ENCODE measurements around the gene ADGRL2.

The ADGRL2 gene

DNA sequence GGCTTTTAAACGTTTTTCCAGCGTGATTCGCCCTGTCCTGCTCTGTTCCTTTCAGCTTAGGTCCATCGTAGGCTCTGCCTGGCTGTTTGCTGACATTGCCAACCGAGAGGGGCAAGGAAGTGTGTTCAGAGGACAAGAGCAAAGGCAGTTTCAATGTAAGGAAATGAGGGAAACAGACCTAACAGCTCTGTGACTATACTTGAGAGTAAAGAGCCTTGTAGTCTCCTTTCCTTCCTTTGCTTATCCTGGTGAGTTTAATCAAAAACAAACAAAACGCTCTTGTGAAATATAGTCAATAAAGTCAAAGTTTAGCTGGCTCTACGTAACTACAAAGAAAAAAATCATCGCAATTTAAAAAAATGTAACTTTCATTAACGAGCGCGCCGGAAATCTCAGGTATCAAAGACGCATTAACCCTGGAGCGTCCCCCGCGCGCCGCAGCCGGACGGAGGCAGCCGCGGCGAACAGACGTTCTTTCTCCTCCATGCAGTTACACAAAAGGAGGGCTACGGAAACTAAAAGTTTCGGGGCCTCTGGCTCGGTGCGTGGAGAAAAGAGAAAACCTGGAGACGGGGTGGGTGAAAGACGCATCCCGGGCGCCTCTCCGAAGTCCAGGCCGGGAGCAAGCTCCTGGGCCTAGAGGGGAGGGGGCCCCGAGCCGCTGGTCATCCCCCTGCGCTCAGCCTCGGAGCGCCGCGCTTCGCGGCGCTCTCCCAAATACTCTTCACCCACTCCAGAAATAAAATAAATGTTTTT is 617 bp upstream of the ADGRL2 start:
- no peak overlapping the region for H3K4me3 ChIP-seq (IDR thresholded peaks at IDR 0.05; ENCODE audit: insufficient read depth, low read depth, low read length)

DNA sequence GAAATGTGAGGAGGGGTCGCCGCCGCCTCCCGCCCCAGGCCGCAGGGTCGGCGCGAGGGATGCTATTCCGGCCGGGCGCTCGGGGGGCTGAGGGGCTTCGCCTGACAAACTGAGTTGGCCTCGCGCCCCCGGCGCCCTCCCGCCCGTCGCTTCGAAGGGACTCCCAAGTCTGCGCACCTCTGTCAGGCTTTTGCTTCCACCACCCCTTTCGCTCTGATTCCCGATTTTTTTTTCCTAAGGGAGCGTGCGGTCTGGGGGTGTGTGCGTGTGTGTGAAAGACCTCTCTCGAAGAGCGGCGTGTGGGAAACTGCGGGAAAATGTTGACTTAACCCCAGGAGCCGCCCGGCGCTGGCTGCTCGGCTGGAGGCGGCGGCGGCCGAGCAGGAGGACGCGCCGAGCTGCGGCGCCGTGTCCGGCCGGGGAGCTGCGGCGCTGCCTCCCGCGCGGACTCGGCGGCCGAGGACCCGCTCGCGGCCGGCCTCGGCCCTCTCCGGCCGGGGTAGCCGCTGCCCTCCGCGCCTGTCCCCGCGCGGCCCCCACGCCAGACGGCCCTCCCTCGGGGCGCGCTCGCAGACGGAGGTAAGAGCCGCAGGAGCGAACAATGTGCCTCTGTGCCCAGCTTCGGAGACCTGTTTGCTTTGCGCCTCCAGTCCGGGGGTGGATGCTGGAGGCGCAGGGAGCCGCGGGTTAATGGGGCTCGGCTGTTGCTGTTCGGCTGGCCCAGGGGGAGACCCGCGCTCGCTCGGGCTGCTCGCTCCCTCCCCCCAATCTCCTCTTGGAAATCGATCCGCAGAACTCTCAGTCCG is 1.1 kb downstream of the ADGRL2 start:
- Histone ChIP-seq H3K4me1 (ENCODE audit: low read depth, poor library complexity, severe bottlenecking) (no peaks in the 10 kb centered on the region), H3K27ac (no peak overlapping the region), H3K79me2 (ENCODE audit: insufficient read depth, low read depth) (no peaks in the 10 kb centered on the region), H3K27me3 (ENCODE audit: insufficient read depth, low read depth) (no peaks in the 10 kb centered on the region), H2AFZ (ENCODE audit: low read depth) (peak overlapping the region; percentile 89), H3K9ac (no peak overlapping the region), H3K36me3 (ENCODE audit: insufficient read depth) (no peaks in the 10 kb centered on the region), H4K20me1 (ENCODE audit: insufficient read depth) (no peaks in the 10 kb centered on the region), H3K4me3 (IDR thresholded peaks at IDR 0.05; ENCODE audit: insufficient read depth, low read depth, low read length) (peak overlapping the region; percentile 68), H3K4me2 (peak overlapping the region; percentile 63)
- TF ChIP-seq, protein P1, sequence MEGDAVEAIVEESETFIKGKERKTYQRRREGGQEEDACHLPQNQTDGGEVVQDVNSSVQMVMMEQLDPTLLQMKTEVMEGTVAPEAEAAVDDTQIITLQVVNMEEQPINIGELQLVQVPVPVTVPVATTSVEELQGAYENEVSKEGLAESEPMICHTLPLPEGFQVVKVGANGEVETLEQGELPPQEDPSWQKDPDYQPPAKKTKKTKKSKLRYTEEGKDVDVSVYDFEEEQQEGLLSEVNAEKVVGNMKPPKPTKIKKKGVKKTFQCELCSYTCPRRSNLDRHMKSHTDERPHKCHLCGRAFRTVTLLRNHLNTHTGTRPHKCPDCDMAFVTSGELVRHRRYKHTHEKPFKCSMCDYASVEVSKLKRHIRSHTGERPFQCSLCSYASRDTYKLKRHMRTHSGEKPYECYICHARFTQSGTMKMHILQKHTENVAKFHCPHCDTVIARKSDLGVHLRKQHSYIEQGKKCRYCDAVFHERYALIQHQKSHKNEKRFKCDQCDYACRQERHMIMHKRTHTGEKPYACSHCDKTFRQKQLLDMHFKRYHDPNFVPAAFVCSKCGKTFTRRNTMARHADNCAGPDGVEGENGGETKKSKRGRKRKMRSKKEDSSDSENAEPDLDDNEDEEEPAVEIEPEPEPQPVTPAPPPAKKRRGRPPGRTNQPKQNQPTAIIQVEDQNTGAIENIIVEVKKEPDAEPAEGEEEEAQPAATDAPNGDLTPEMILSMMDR (conservative IDR thresholded peaks at IDR 0.05; ENCODE audit: low read depth, low read length): no peak

More for the DNA sequence above, 617 bp upstream of the ADGRL2 start:
- H4K20me1 ChIP-seq (ENCODE audit: insufficient read depth): no peaks in the 10 kb centered on the region
- no peaks in the 10 kb centered on the region for H3K36me3 ChIP-seq (ENCODE audit: insufficient read depth)
- no peaks in the 10 kb centered on the region for H3K27me3 ChIP-seq (ENCODE audit: insufficient read depth, low read depth)
- TF ChIP-seq, protein P1 (conservative IDR thresholded peaks at IDR 0.05; ENCODE audit: low read depth, low read length): no peak
- no peak overlapping the region for H3K9ac ChIP-seq
- peak overlapping the region; percentile 89 for H2AFZ ChIP-seq (ENCODE audit: low read depth)
- peak overlapping the region; percentile 41 for H3K4me2 ChIP-seq
- no peak overlapping the region for H3K27ac ChIP-seq
- H3K79me2 ChIP-seq (ENCODE audit: insufficient read depth, low read depth): no peaks in the 10 kb centered on the region
- H3K4me1 ChIP-seq (ENCODE audit: low read depth, poor library complexity, severe bottlenecking): no peaks in the 10 kb centered on the region

DNA sequence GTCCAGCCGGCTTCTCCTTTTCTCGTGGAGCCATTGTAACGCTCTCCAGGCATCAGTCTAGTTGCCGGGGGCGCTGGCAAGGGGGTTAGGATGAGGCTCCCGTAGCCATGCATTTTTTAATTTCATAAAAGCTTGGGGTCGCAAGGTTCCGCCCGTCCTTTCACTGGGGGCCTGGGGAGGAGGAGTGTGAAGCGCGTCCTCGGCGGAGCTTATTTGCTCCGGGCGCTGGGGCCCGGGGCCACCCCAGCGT is 1.6 kb downstream of the ADGRL2 start:
- H3K27me3 ChIP-seq (ENCODE audit: insufficient read depth, low read depth): no peaks in the 10 kb centered on the region
- no peak overlapping the region for H3K4me3 ChIP-seq (IDR thresholded peaks at IDR 0.05; ENCODE audit: insufficient read depth, low read depth, low read length)
- TF ChIP-seq, protein P1 (conservative IDR thresholded peaks at IDR 0.05; ENCODE audit: low read depth, low read length): no peak
- no peaks in the 10 kb centered on the region for H3K79me2 ChIP-seq (ENCODE audit: insufficient read depth, low read depth)
- no peak overlapping the region for H3K9ac ChIP-seq
- no peaks in the 10 kb centered on the region for H3K36me3 ChIP-seq (ENCODE audit: insufficient read depth)
- H3K4me2 ChIP-seq: peak overlapping the region; percentile 63
- no peak overlapping the region for H3K27ac ChIP-seq
- H2AFZ ChIP-seq (ENCODE audit: low read depth): peak overlapping the region; percentile 88; the same call in 1 of the 2 replicates
- no peaks in the 10 kb centered on the region for H3K4me1 ChIP-seq (ENCODE audit: low read depth, poor library complexity, severe bottlenecking)
- H4K20me1 ChIP-seq (ENCODE audit: insufficient read depth): no peaks in the 10 kb centered on the region

DNA sequence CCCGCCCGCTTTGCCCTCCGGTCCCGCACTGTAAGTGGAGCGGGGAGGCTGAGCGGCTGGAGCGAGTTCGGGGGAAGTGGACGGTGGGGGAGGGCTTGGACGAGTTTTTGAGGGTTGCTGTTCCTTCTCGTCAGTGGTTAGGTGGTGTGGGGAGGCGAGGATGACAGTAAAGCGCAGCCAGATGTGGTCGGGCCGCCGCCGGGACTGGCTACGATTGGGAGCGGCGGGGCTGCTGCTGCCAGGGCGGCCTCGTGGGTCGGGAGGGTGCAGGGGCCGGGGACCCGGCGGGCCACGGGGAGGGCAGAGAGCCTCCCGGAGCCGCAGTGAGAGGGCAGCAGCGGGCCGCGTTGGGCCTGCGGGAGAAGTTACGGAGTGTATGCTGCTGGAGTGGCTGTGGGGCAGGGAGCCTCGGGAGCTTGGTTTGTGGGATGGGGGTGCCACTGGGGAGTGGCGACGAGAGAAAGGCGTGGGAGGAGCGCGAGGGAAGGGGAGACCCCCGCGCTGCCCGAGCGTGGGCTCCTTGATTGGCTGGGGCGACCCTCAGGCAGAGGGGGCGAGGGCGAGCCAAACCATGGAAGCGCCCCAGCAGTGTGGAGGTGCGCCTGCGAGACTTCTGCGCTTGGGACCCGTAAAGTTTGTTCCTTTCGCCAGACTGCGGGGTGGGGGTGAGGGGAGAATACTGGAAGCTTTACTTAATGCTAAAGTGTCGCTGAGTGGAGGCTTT is 2.1 kb downstream of the ADGRL2 start:
- H3K27me3 ChIP-seq (ENCODE audit: insufficient read depth, low read depth): no peaks in the 10 kb centered on the region
- TF ChIP-seq, protein P1 (conservative IDR thresholded peaks at IDR 0.05; ENCODE audit: low read depth, low read length): no peak
- H3K4me1 ChIP-seq (ENCODE audit: low read depth, poor library complexity, severe bottlenecking): no peaks in the 10 kb centered on the region
- H3K9ac ChIP-seq: no peak overlapping the region
- no peaks in the 10 kb centered on the region for H3K36me3 ChIP-seq (ENCODE audit: insufficient read depth)
- H4K20me1 ChIP-seq (ENCODE audit: insufficient read depth): no peaks in the 10 kb centered on the region
- H3K4me2 ChIP-seq: peak overlapping the region; percentile 63
- H3K27ac ChIP-seq: no peak overlapping the region
- H3K4me3 ChIP-seq (IDR thresholded peaks at IDR 0.05; ENCODE audit: insufficient read depth, low read depth, low read length): no peak overlapping the region
- peak overlapping the region; percentile 88; the same call in 1 of the 2 replicates for H2AFZ ChIP-seq (ENCODE audit: low read depth)
- H3K79me2 ChIP-seq (ENCODE audit: insufficient read depth, low read depth): no peaks in the 10 kb centered on the region

Measured in KMS-11 (cell line).